ENCODE data around the gene MSH3.
"Not testable (repeated sequence)": the region's sequence is repeated elsewhere in the genome, so short reads cannot be mapped to it uniquely, and the experiment has no call there.

MSH3 gene

DNA sequence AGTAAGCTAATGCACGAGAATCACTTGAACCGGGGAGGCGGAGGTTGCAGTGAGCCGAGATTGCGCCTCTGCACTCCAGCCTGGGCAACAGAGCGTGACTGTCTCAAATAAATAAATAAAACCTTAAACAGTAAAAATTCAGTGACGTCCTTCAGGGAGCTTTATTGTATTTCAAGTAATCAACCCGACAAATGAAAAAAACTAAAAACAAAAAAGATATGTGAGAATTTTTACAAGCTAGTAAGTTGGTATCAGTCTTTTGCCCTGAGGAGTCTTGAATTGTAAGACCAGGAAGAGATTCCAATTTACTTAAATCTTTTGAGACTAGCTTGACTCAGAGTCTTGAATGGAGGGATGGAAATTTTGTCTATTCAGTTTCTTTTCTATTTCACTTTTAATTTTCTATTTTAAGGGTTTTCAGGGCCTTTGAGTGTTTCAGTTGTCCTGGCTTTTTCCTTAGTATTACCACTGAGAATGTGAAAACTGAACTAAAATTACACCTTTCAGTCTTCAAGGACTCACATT lies 126.4 kb downstream of the MSH3 start:
- TF ChIP-seq, protein P1, sequence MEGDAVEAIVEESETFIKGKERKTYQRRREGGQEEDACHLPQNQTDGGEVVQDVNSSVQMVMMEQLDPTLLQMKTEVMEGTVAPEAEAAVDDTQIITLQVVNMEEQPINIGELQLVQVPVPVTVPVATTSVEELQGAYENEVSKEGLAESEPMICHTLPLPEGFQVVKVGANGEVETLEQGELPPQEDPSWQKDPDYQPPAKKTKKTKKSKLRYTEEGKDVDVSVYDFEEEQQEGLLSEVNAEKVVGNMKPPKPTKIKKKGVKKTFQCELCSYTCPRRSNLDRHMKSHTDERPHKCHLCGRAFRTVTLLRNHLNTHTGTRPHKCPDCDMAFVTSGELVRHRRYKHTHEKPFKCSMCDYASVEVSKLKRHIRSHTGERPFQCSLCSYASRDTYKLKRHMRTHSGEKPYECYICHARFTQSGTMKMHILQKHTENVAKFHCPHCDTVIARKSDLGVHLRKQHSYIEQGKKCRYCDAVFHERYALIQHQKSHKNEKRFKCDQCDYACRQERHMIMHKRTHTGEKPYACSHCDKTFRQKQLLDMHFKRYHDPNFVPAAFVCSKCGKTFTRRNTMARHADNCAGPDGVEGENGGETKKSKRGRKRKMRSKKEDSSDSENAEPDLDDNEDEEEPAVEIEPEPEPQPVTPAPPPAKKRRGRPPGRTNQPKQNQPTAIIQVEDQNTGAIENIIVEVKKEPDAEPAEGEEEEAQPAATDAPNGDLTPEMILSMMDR (IDR thresholded peaks at IDR 0.05; ENCODE audit: control insufficient read depth, extremely low read depth, insufficient read depth), result no peak
- no peak overlapping the region for H3K4me3 ChIP-seq (ENCODE audit: low read depth, low read length)
- no peak for DNase-seq (ENCODE audit: low read depth)

DNA sequence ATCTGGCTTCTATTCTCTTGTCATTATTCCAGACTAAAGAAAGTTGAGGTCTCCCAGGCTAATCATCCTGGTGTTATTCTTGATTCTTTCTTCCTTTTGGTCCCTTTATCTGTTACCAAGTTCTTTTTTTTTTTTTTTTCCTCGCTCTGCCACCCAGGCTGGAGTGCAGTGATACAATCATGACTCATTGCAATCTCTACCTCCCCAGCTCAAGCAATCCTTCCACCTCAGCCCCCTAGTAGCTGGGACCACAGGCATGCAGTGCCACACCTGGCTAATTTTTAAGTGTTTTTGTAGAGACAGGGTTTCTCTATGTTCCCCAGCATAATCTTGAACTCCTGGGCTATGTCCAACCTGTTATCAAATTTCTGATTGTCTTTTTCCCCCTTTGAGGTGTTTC lies 126.9 kb downstream of the MSH3 start:
- TF ChIP-seq, protein P1 (IDR thresholded peaks at IDR 0.05; ENCODE audit: control insufficient read depth, extremely low read depth, insufficient read depth), result no peak
- DNase-seq (ENCODE audit: low read depth), result no peak
- no peak overlapping the region for H3K4me3 ChIP-seq (ENCODE audit: low read depth, low read length)

DNA sequence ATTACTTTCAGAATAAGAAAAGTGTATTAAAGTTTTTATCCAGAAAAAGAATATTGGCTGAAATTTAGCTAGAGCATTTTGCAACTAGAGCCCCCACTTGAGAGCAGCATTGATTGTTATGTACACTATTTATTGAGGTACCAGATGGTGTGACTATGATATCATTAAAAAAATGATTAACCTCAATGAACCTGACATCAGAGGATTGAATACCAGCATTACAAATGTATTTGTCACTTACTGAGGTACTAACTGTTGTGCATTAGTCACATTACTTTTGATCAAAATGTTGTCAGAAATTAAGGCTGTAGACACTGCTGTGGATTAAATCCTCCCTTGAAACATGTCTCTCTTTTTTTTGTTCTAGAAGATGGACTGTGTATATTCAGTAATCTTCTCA lies 128.2 kb downstream of the MSH3 start:
- no peak for DNase-seq (ENCODE audit: low read depth)
- TF ChIP-seq, protein P1 (IDR thresholded peaks at IDR 0.05; ENCODE audit: control insufficient read depth, extremely low read depth, insufficient read depth), result no peak
- no peak overlapping the region for H3K4me3 ChIP-seq (ENCODE audit: low read depth, low read length)

DNA sequence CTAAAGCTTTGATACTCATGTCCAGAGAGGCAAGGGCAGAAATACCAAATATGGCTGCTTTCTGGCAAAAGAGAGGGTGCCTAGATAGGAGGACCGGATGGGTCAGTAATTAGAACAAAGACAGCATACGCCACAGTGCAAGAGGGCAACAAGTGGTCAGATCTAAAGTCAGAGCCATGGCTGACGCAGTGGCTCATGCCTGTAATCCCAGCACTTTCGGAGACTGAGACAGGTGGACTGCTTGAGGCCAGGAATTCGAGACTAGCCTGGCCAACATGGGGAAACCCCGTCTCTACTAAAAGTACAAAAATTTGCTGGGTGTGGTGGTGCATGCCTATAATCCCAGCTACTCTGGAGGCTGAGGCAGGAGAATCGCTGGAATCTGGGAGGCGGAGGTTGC lies 129.3 kb downstream of the MSH3 start:
- DNase-seq (ENCODE audit: low read depth); H3K4me3 ChIP-seq (ENCODE audit: low read depth, low read length): not testable (repeated sequence)

DNA sequence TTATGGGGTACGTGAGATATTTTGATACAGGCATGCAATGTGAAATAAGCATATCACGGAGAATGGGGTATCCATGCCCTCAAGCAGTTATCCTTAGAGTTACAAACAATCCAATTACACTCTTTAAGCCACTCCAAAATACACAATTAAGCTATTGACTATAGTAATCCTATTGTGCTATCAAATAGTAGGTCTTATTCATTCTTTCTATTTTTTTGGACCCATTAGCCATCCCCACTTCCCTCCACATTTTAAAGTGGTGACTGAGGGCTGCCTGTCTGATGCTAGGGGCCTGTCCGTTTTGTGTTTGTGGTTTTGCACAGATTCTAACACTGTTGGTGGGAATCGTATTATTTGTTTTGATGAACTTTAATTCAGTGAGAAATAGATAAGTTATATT lies 130.0 kb downstream of the MSH3 start:
- H3K4me3 ChIP-seq (ENCODE audit: low read depth, low read length), result no peak overlapping the region
- DNase-seq (ENCODE audit: low read depth), result no peak
- TF ChIP-seq, protein P1 (IDR thresholded peaks at IDR 0.05; ENCODE audit: control insufficient read depth, extremely low read depth, insufficient read depth), result no peak

DNA sequence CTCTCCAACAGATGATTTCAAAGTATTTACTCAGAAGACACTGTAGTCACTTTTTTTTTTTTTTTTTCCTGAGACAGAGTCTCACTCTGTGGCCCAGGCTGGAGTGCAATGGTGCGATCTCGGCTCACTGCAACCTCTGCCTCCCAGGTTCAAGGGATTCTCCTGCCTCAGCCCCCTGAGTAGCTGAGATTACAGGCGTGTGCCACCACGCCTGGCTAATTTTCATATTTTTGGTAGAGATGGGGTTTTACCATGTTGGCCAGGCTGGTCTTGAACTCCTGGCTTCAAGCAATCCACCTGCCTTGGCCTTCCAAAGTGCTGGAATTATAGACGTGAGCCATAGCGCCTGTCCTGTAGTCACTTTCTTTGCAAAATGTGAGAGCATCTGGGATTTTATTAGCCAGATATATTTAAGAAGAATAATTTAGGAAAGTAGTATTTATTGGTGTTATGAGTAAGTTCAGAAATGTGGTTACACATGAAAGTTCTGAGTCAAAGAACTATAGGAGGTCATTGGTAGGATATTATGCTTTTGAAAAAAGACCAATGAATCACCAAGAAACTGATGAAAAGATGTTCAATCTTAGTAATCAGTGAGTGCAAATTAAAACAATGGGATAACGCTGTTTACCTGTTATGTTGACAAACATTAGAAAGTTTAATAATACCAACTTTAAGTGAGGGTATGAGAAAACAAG lies 135.0 kb downstream of the MSH3 start:
- H3K4me3 ChIP-seq (ENCODE audit: low read depth, low read length); DNase-seq (ENCODE audit: low read depth): not testable (repeated sequence)

DNA sequence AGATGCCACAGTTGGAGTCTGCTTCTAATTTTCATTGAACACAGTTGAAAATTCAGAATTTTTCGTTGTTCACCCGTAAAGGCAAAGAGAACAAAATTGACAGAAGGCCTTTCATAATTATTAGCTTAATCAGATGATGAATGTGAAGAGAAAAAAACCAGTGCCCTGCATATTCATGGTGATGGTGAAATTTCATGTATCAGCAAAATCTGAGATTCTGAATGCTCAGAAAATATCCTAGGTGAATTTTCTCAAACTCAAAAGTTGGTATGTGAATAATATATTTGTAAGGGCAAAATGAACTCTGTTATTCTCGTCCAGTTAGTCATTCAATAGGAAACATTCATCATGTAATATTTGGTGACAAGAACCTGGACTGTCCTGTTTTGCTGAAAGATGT lies 136.2 kb downstream of the MSH3 start:
- no peak overlapping the region for H3K4me3 ChIP-seq (ENCODE audit: low read depth, low read length)
- DNase-seq (ENCODE audit: low read depth), result no peak
- TF ChIP-seq, protein P1 (IDR thresholded peaks at IDR 0.05; ENCODE audit: control insufficient read depth, extremely low read depth, insufficient read depth), result no peak

DNA sequence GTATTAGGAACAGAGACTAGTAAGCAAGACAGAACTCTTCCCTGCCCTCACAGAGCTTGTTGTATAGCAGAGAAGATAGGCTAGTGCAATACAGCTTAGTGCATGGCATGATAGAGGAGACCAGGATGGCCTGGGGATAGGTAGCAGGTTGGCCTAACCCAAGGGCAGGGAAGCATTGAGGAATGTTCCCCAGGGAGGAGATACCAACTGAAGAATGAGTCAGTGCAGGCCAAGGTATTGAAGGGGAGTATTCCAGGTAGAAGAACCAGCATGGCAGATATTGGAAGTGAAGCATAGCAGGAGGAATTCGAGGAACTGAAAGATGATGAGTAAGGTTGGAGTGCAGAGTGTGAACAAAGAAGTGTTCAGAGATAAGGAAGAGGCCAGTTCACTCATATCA lies 138.9 kb downstream of the MSH3 start:
- no peak overlapping the region for H3K4me3 ChIP-seq (ENCODE audit: low read depth, low read length)
- TF ChIP-seq, protein P1 (IDR thresholded peaks at IDR 0.05; ENCODE audit: control insufficient read depth, extremely low read depth, insufficient read depth), result no peak
- no peak for DNase-seq (ENCODE audit: low read depth)

Data from LNCaP clone FGC (cell line).